NCI-H146 treated with DMSO at 0.1 percent for 48 hours (cell line): ENCODE data around the gene C2orf15.
"Not testable (repeated sequence)": the region's sequence is repeated elsewhere in the genome, so short reads cannot be mapped to it uniquely, and the experiment has no call there.

Source experiments
- DNase-seq: peaks from one replicate; lab custom pipeline; 2025; ENCODE audit not compliant: unreplicated experiment; lab: John Stamatoyannopoulos, UW

Gene C2orf15, protein sequence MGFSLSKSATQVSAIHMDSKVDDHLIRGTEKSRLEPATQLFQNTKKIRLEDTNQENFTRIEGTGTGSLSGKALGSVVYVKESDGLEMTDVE

GRCh38 chr2:99141110-99142108 is at the start of gene C2orf15:
TSS of gene C2orf15 (plus strand) at chr2:99141707. CDS start at chr2:99150559, 8,852 bp downstream.
- DNase-seq, result peak; percentile 96

DNA sequence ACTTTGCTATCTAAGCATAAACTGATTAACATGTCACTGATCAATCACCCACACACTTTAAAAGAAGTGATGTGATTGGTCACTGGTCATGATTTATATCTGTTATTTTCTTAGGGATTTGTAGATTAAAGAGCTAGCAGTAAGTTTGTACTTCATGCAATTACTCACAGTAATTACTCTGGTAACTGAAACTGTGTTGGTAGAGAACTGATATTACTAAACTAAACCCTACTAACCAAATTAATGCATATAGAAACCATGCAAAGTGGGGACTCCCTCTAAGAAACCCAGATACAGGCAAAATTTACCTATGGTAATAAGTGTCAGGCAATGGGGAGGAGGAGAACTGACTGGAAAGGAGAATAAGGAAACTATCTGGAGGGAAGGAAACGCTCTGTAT is 44.8 kb upstream of the C2orf15 start:
- no peak for DNase-seq

DNA sequence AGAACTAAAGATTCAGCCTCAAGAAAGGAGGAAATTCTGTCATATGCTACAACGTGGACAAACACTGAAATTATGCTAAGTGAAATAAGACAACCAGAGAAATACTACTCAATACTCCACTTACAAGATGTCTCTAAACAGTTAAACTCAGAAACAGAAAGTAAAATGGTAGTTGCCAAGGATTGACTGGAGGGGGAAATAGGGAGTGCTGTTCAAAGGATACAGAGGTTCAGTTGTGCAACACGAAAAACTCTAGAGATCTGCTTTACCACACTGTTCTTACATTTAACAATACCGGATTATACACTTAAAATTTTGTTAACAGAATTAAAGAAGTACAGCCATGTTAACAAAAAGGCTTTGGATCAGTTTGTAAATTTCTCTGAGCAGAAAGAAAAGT is 39.8 kb upstream of the C2orf15 start:
- no peak for DNase-seq

DNA sequence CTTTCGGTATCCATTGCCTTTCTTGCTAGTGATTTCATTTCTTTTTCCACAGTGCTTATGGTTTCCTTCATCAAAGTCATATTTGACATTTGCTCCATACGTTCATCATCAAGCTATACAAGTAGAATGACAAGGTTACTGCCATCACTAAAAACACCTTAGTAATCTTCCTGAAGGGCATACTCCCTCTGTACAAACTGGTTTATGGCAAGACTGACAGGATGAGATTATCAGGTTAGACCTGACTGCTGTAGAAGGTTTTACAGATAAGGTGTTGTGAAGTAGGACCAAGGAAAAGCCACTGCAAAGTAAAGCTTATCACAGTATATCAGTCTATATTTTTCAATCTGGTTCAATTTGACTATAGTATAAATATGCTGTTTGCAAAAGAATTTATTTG is 37.5 kb upstream of the C2orf15 start:
- no peak for DNase-seq

- DNase-seq, result no peak
These were observed 34.6 kb upstream of the C2orf15 start for GRCh38 chr2:99106913-99107312.

- no peak for DNase-seq
These were observed 30.3 kb upstream of the C2orf15 start for GRCh38 chr2:99111236-99111635.

DNA sequence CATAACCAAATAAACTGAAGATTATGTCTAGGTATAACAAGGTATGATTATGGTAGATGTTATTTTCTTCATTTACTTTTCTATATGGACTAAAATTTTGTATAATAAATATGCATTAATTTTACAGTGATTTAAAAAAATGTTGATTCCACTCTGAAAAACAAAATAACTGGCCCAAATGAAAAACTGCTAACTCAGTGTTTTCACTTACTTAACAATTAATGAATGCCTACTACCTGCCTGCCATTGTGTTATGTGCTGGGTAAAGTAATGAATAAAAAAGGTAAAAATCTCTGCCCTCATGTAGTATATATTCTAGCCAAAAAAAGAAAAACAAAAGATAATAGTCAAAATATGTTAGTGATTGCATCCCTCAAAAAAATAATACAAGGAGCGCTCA is 29.6 kb upstream of the C2orf15 start:
- DNase-seq, result no peak

- DNase-seq, result no peak
These were observed 28.9 kb upstream of the C2orf15 start for GRCh38 chr2:99112617-99113016.

DNA sequence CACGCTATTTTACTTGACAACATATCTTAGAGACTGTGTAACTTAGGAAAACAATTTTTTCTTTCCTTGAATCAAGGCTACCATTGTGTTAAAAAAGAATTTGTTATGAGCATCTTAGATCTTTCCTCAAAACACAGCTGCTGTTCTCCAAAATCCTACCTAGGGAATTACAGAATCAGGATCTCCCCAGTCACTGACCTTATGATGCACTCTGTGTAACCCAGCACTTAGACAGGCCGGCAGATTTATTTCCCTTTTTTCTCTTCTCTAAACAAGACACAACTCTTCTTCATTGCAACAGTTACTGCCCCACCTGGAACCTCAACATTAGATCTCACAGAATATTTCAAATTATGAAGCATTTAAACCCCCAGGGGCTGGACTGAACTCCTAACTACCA is 13.5 kb upstream of the C2orf15 start:
- DNase-seq, result no peak

GRCh38 chr2:99135044-99135556 is 6.4 kb upstream of the C2orf15 start:
- not testable (repeated sequence) for DNase-seq

DNA sequence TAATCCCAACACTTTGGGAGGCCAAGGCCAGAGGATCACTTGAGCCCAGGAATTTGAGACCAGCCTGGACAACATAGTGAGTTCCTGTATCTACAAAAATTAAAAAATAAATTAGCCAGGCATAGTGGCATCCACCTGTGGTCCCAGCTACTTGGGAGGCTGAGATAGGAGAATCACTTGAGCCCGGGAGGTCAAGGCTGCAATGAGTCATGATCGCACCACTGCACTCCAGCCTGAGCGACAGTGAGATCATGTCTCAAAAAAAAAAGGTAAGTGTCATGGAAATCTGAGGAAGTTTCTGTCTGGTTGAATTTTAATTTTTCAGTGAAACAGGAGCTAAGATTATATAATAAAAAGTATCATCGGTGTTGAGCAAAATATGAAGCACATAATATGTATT is 2.5 kb upstream of the C2orf15 start:
- no peak for DNase-seq

DNA sequence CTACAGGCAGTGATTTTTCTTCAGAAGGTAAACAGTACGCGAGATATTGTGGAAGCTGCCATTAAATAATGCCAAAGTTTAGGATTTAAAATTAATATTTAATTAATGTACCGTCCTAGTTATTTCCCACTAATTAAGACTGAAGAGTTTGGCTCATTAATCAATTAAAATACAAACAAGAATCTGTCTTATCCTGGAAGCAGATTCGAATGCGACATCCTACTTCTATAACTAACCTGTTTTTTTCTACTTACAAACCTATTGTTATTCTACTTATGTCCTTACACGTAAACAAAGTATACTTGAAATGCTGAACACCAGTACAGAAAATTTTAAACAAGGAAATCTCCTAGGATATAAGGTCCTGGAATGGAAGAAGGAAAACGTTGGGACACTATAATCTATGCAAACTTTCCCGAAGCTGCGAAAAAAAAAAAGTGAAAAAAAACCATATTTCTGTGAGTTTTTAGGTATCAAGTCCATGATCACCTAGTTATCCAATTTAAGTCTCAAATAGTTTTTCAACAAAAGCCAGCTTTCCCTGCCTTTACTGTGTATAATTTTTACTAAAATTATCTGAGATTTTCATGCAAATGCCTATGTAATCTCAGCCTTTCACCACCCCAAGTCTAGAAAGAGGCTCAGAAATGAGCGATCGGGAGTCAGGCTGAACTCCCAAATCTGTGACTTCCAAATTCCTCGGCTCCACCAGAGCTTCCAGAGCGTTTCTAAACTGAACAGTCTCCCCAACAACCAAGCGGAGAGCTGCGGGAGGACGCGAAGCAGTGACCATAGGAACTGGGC is 1.2 kb upstream of the C2orf15 start:
- DNase-seq, result no peak

- no peak for DNase-seq
These were observed 722 bp upstream of the C2orf15 start for GRCh38 chr2:99140860-99141109.

GRCh38 chr2:99150706-99151105 is 9.2 kb downstream of the C2orf15 start:
- DNase-seq, result no peak

DNA sequence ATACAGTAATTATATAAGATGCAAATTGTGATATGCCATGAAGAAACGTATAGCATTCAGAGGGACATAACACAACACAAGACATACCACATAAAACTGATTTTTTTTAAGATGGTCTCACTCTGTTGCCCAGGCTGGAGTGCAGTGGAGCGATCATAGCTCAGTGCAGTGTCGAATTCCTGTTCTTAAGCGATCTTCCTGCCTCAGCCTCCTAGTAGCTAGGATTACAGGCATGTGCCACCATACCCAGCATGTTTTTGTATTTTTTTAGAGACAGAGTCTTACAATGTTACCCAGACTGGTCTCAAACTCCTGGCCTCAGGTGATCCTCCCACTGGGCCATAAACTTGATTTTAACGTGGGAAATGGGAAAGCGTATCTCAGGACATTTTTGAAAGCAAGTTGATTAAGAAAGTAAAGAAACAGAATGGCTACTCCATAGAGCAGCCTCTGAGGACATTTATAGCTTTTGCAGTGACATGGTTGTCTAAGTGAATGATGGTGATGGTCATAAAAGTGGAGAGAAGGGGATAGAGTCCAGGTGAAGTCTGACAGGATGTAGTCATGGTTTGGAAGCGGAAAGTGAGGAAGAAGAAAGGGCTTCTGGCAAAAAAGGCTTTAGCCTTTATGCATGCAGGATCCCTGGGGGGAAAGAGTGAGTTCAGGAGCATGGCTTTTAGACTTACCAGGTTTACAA is 10.8 kb downstream of the C2orf15 start:
- DNase-seq, result no peak

DNA sequence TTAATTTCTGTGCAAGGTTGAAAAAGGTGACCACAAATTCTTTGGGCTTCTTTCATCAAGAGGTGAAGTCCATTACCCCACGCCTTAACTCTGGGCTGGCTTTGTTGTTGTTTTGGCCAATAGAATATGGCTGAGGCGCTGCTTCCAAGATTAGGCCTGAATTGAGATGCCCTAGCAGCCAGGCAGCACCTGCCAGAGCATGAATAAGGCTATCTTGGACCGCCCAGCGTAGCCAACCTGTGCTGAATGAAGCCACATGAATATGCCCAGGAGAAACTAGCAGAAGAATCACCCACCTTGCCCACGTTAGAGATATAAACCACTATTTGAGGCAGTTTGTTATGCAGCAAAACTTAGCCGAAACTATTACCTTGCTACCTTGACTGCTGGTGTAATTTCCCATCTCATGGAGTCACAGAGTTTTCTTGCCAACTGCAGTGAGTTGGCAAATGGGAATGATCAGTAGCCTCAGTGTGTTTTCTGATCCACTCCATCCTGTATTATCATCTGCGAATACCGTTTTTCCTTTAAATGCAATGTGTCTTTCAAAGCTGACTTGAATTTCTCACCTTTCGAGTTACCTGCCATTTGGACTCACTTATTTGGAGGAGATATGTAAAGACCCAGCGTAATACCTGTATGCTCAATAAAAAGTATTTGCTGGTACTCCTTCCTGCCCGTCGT is 12.6 kb downstream of the C2orf15 start:
- DNase-seq, result no peak

GRCh38 chr2:99154643-99155536 is 13.4 kb downstream of the C2orf15 start, which contains the start of the genes LIPT1 and TSGA10:
TSS of gene LIPT1 (plus strand) at chr2:99154967. CDS start at chr2:99161958, 6,991 bp downstream.
TSS of gene TSGA10 (minus strand) at chr2:99154942. CDS start at chr2:99109439, 45,503 bp downstream.
- peak; percentile 52 for DNase-seq

DNA sequence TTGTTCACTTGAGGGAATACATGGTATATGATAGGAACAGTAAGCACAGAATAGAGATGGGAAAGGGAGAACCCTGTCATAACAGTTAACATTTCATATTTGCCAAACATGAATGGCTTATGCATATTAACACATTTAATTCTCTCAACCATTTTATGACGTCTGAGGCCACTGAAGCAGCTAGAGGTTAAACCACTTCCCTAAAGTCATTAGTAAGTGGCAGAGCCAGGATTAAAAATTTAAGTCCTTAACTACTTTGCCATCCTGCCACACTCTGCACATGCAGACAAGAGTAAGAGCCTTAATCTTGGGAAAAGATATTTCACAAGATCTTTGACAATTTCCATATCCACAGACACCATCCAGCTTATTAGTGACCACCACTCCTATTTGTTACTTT is 15.4 kb downstream of the C2orf15 start:
- DNase-seq, result no peak

GRCh38 chr2:99158599-99158998 is 17.1 kb downstream of the C2orf15 start:
- no peak for DNase-seq
